MCF 10A (cell line): ENCODE results near the gene PTH1R. TPM values are rescaled to one million over a fixed set of nuclear protein-coding genes. Genes with fewer than 3 reads are reported as not detected.

Source experiments
- BruUV-seq: library from RNA; stranded (reverse); fragments of 400-500 nt; replicated peaks from 2 replicates; lab custom pipeline; 2021; lab: Mats Ljungman, UMichigan
- CTCF ChIA-PET: fragments of 300-600 bp; sonication (Branson Sonifier 250); formaldehyde crosslinking; extraction: SDS; loops from one replicate; lab custom pipeline; 2021; ENCODE audit warnings: antibody characterized with exemption, inconsistent platforms; lab: Yijun Ruan, JAX
- POLR2A ChIA-PET: fragments of 300-600, 350-650 bp; sonication (Branson Sonifier 250); formaldehyde crosslinking; extraction: SDS; loops from one replicate; lab custom pipeline; 2020; ENCODE audit warnings: antibody characterized with exemption, inconsistent platforms; lab: Yijun Ruan, JAX
- DNase-seq: peaks from one replicate; pipeline ENCODE4 v3.0.0-alpha.2; 2018; ENCODE audit not compliant: unreplicated experiment
- H3K27ac Mint-ChIP-seq: one replicate; pipeline ENCODE4 v1.8.0; 2022; ENCODE audit warnings: mild to moderate bottlenecking, low read depth, mixed read lengths; ENCODE audit not compliant: unreplicated experiment
- H3K27me3 Mint-ChIP-seq: one replicate; pipeline ENCODE4 v1.8.0; 2022; ENCODE audit warnings: mixed read lengths; ENCODE audit not compliant: insufficient read depth, unreplicated experiment
- H3K36me3 Mint-ChIP-seq: one replicate; pipeline ENCODE4 v1.8.0; 2022; ENCODE audit warnings: mild to moderate bottlenecking, moderate library complexity, mixed read lengths; ENCODE audit not compliant: insufficient read depth, unreplicated experiment
- H3K4me1 Mint-ChIP-seq: one replicate; pipeline ENCODE4 v1.8.0; 2022; ENCODE audit warnings: mixed read lengths; ENCODE audit not compliant: insufficient read depth, unreplicated experiment
- H3K4me3 Mint-ChIP-seq: one replicate; pipeline ENCODE4 v1.8.0; 2022; ENCODE audit warnings: mild to moderate bottlenecking, moderate library complexity, mixed read lengths; ENCODE audit not compliant: unreplicated experiment
- H3K9me3 Mint-ChIP-seq: one replicate; pipeline ENCODE4 v1.8.0; 2022; ENCODE audit warnings: mixed read lengths; ENCODE audit not compliant: unreplicated experiment
- CTCF ChIP-seq: fragments of 200-600 bp; IDR thresholded peaks from one replicate; pipeline ENCODE4 v1.8.0; 2022; ENCODE audit warnings: antibody characterized with exemption, mild to moderate bottlenecking; ENCODE audit not compliant: unreplicated experiment
- intact Hi-C: fragments of 100-400 bp; cut with micrococcal nuclease; formaldehyde crosslinking; loops from 2 replicates; pipeline ENCODE4 v1.14.1; 2022
- total RNA-seq: library from RNA; stranded (reverse); gene quantifications from 2 replicates; pipeline ENCODE4 v1.2.3, GENCODE V29; 2022

Gene PTH1R
- total RNA-seq, 1 experiment from 2014 or later, result not detected

- DNase-seq, result no peak
- Mint-ChIP-seq H3K27ac (peak overlapping the region; percentile 36), H3K4me1 (peaks cover 62% of the 10 kb centered on the region), H3K36me3 (peaks cover 6% of the 10 kb centered on the region), H3K4me3 (peak overlapping the region; percentile 17), H3K27me3 (no peaks in the 10 kb centered on the region), H3K9me3 (no peaks in the 10 kb centered on the region)
- intact Hi-C loops, result no loop called here
- POLR2A ChIA-PET, result interaction anchor here (0.6 to 3.1 kb wide), 7 partner anchors 12 to 251 kb away, joined by 3 to 34 read pairs (median 5); partner anchors contain the start of genes CCDC12 and NBEAL2
- CTCF ChIA-PET, result interaction anchor here (0.8 to 4.8 kb wide), 6 partner anchors 9 to 496 kb away, joined by 3 to 25 read pairs (median 4); no protein-coding TSS in a partner anchor
- BruUV-seq, result no TSS peak
- TF ChIP-seq CTCF, result no peak
Measured at GRCh38 chr3:46946856-46947545, 69.5 kb downstream of the PTH1R start.

- no TSS peak for BruUV-seq
Measured at GRCh38 chr3:46947546-46947901, 70.0 kb downstream of the PTH1R start.

GRCh38 chr3:46947981-46948791 is 70.7 kb downstream of the PTH1R start:
- H3K4me1 Mint-ChIP-seq, result peaks cover 62% of the 10 kb centered on the region
- TF ChIP-seq CTCF, result no peak
- peak overlapping the region; percentile 36 for H3K27ac Mint-ChIP-seq
- no TSS peak for BruUV-seq
- no peaks in the 10 kb centered on the region for H3K9me3 Mint-ChIP-seq
- intact Hi-C loops, result no loop called here
- H3K36me3 Mint-ChIP-seq, result peaks cover 6% of the 10 kb centered on the region
- CTCF ChIA-PET, result interaction anchor here (0.6 to 4.8 kb wide), 5 partner anchors 10 to 497 kb away, joined by 3 to 25 read pairs (median 4); no protein-coding TSS in a partner anchor
- peak; percentile 71 for DNase-seq
- POLR2A ChIA-PET, result interaction anchor here (0.6 to 3.1 kb wide), 8 partner anchors 9 to 833 kb away, joined by 3 to 34 read pairs (median 4); partner anchors contain the start of genes CCDC12 and NBEAL2
- no peaks in the 10 kb centered on the region for H3K27me3 Mint-ChIP-seq
- no peak overlapping the region for H3K4me3 Mint-ChIP-seq

More at GRCh38 chr3:46947546-46947901, 70.0 kb downstream of the PTH1R start:
- Mint-ChIP-seq H3K36me3 (peaks cover 6% of the 10 kb centered on the region), H3K9me3 (no peaks in the 10 kb centered on the region), H3K4me1 (peaks cover 60% of the 10 kb centered on the region), H3K27ac (peak overlapping the region; percentile 36), H3K4me3 (peak overlapping the region; percentile 17), H3K27me3 (no peaks in the 10 kb centered on the region)
- no peak for DNase-seq
- TF ChIP-seq CTCF, result no peak
- ChIA-PET CTCF (interaction anchor here (1.0 to 4.8 kb wide), 5 partner anchors 9 to 497 kb away, joined by 3 to 25 read pairs (median 4); no protein-coding TSS in a partner anchor), POLR2A (interaction anchor here (0.6 to 3.1 kb wide), 8 partner anchors 11 to 834 kb away, joined by 3 to 34 read pairs (median 4); partner anchors contain the start of genes CCDC12 and NBEAL2)
- intact Hi-C loops, result no loop called here
